HG03565 (cell line): Measurements from ENCODE around the gene ZNF701.

ENCODE experiments used
- ATAC-seq: cut with Tn5 transposase; IDR thresholded peaks from one replicate; pipeline ENCODE4 v1.9.1; 2021; ENCODE audit warnings: mild to moderate bottlenecking, moderate library complexity; ENCODE audit not compliant: unreplicated experiment

ZNF701 gene

GRCh38 chr19:52635786-52636570 is 65.9 kb downstream of the ZNF701 start:
- ATAC-seq: no peak
